ENCODE measurements around the gene THAP6. TPM values are rescaled to one million over a fixed set of nuclear protein-coding genes. Genes with fewer than 3 reads are reported as not detected.

Gene THAP6
- total and polyA plus RNA-seq, 5 donors from 2014 or later, result 15.7 to 29.1 (median 19.1) TPM

- peak; percentile 67 to 77 for ATAC-seq (ENCODE audit: low read depth in 2 of 2)
- H3K4me1 Mint-ChIP-seq, result peaks cover 0 to 5% (median 1%) of the 10 kb centered on the region in 4 donors
- no peak within 1 kb of the TSS for H3K4me3 Mint-ChIP-seq
- Histone ChIP-seq H3K36me3 (ENCODE audit: control insufficient read depth, insufficient read depth, low read length) (no peaks in the 10 kb centered on the region), H3K9me3 (ENCODE audit: control insufficient read depth in 2 of 2, low read length in 2 of 2) (no peaks in the 10 kb centered on the region), H3K4me1 (ENCODE audit: control insufficient read depth, insufficient read depth, low read length, poor library complexity, severe bottlenecking) (no peaks in the 10 kb centered on the region), H3K4me3 (ENCODE audit: low read depth, low read length) (no peak within 1 kb of the TSS), H3K27ac (ENCODE audit: insufficient read depth, low read length, poor library complexity, severe bottlenecking) (no peak within 1 kb of the TSS), H3K27me3 (ENCODE audit: control insufficient read depth, insufficient read depth, low read length) (peaks cover 5% of the 10 kb centered on the region)
- no peaks in the 10 kb centered on the region for H3K36me3 Mint-ChIP-seq
- peaks cover 44% of the 10 kb centered on the region for H3K27me3 Mint-ChIP-seq
- H3K9me3 Mint-ChIP-seq, result no peaks in the 10 kb centered on the region
- no peak within 1 kb of the TSS for H3K27ac Mint-ChIP-seq
- DNase-seq, result peak in 1 of 3 donors; percentile 29
These were observed 41.3 kb downstream of the THAP6 start, which contains the start of gene ODAPH for GRCh38 chr4:75555294-75556164. Gene ODAPH, plus strand, starts transcription at chr4:75556066. Its CDS starts 17 bp downstream, at chr4:75556083.

GRCh38 chr4:75557696-75558095 lies 43.4 kb downstream of the THAP6 start:
- Mint-ChIP-seq H3K27ac (no peak overlapping the region), H3K27me3 (peaks cover 44% of the 10 kb centered on the region), H3K4me3 (peak overlapping the region in 1 of 4 donors; percentile 65), H3K4me1 (peaks cover 0 to 5% (median 1%) of the 10 kb centered on the region in 4 donors), H3K9me3 (no peaks in the 10 kb centered on the region), H3K36me3 (no peaks in the 10 kb centered on the region)
- Histone ChIP-seq H3K36me3 (ENCODE audit: control insufficient read depth, insufficient read depth, low read length) (no peaks in the 10 kb centered on the region), H3K27me3 (ENCODE audit: control insufficient read depth, insufficient read depth, low read length) (peaks cover 7% of the 10 kb centered on the region), H3K4me3 (ENCODE audit: low read depth, low read length) (no peak overlapping the region), H3K9me3 (ENCODE audit: control insufficient read depth in 2 of 2, low read length in 2 of 2) (no peaks in the 10 kb centered on the region), H3K27ac (ENCODE audit: insufficient read depth, low read length, poor library complexity, severe bottlenecking) (no peak overlapping the region), H3K4me1 (ENCODE audit: control insufficient read depth, insufficient read depth, low read length, poor library complexity, severe bottlenecking) (no peaks in the 10 kb centered on the region)
- DNase-seq (no peak), ATAC-seq (ENCODE audit: low read depth in 2 of 2) (no peak)

- no peak overlapping the region for H3K27ac Mint-ChIP-seq
- no peaks in the 10 kb centered on the region for H3K4me1 Mint-ChIP-seq
- H3K9me3 Mint-ChIP-seq, result peaks cover 0 to 2% (median 0%) of the 10 kb centered on the region in 7 donors
- no peaks in the 10 kb centered on the region for H3K36me3 ChIP-seq (ENCODE audit: control insufficient read depth, insufficient read depth, low read length)
- H3K4me3 ChIP-seq (ENCODE audit: low read depth, low read length), result no peak overlapping the region
- no peak for DNase-seq
- no peak overlapping the region for H3K4me3 Mint-ChIP-seq
- H3K36me3 Mint-ChIP-seq, result no peaks in the 10 kb centered on the region
- no peaks in the 10 kb centered on the region for H3K4me1 ChIP-seq (ENCODE audit: control insufficient read depth, insufficient read depth, low read length, poor library complexity, severe bottlenecking)
- H3K27ac ChIP-seq (ENCODE audit: insufficient read depth, low read length, poor library complexity, severe bottlenecking), result no peak overlapping the region
- peaks cover 11% of the 10 kb centered on the region for H3K27me3 ChIP-seq (ENCODE audit: control insufficient read depth, insufficient read depth, low read length)
- no peak for ATAC-seq (ENCODE audit: low read depth in 2 of 2)
- peaks cover 45% of the 10 kb centered on the region for H3K27me3 Mint-ChIP-seq
- no peaks in the 10 kb centered on the region for H3K9me3 ChIP-seq (ENCODE audit: control insufficient read depth in 2 of 2, low read length in 2 of 2)
These were observed 47.5 kb downstream of the THAP6 start for GRCh38 chr4:75561789-75562188.

GRCh38 chr4:75564023-75564422 lies 49.8 kb downstream of the THAP6 start:
- no peaks in the 10 kb centered on the region for H3K4me1 ChIP-seq (ENCODE audit: control insufficient read depth, insufficient read depth, low read length, poor library complexity, severe bottlenecking)
- no peak overlapping the region for H3K27ac ChIP-seq (ENCODE audit: insufficient read depth, low read length, poor library complexity, severe bottlenecking)
- H3K27me3 Mint-ChIP-seq, result peaks cover 30% of the 10 kb centered on the region
- H3K36me3 ChIP-seq (ENCODE audit: control insufficient read depth, insufficient read depth, low read length), result no peaks in the 10 kb centered on the region
- H3K4me3 ChIP-seq (ENCODE audit: low read depth, low read length), result no peak overlapping the region
- DNase-seq (no peak), ATAC-seq (ENCODE audit: low read depth in 2 of 2) (no peak)
- peaks cover 8% of the 10 kb centered on the region for H3K27me3 ChIP-seq (ENCODE audit: control insufficient read depth, insufficient read depth, low read length)
- H3K9me3 Mint-ChIP-seq, result peaks cover 0 to 2% (median 0%) of the 10 kb centered on the region in 7 donors
- H3K4me1 Mint-ChIP-seq, result no peaks in the 10 kb centered on the region
- no peak overlapping the region for H3K4me3 Mint-ChIP-seq
- no peak overlapping the region for H3K27ac Mint-ChIP-seq
- no peaks in the 10 kb centered on the region for H3K9me3 ChIP-seq (ENCODE audit: control insufficient read depth in 2 of 2, low read length in 2 of 2)
- H3K36me3 Mint-ChIP-seq, result no peaks in the 10 kb centered on the region

GRCh38 chr4:75565481-75565880 lies 51.2 kb downstream of the THAP6 start:
- Histone ChIP-seq H3K27ac (ENCODE audit: insufficient read depth, low read length, poor library complexity, severe bottlenecking) (no peak overlapping the region), H3K4me3 (ENCODE audit: low read depth, low read length) (no peak overlapping the region), H3K4me1 (ENCODE audit: control insufficient read depth, insufficient read depth, low read length, poor library complexity, severe bottlenecking) (no peaks in the 10 kb centered on the region), H3K36me3 (ENCODE audit: control insufficient read depth, insufficient read depth, low read length) (no peaks in the 10 kb centered on the region), H3K27me3 (ENCODE audit: control insufficient read depth, insufficient read depth, low read length) (peaks cover 8% of the 10 kb centered on the region), H3K9me3 (ENCODE audit: control insufficient read depth in 2 of 2, low read length in 2 of 2) (no peaks in the 10 kb centered on the region)
- Mint-ChIP-seq H3K36me3 (no peaks in the 10 kb centered on the region), H3K4me3 (no peak overlapping the region), H3K27me3 (peaks cover 17% of the 10 kb centered on the region), H3K9me3 (peaks cover 0 to 2% (median 0%) of the 10 kb centered on the region in 7 donors), H3K4me1 (no peaks in the 10 kb centered on the region), H3K27ac (no peak overlapping the region)
- no peak for DNase-seq
- ATAC-seq (ENCODE audit: low read depth in 2 of 2), result no peak

GRCh38 chr4:75566911-75567310 lies 52.6 kb downstream of the THAP6 start:
- H3K4me1 ChIP-seq (ENCODE audit: control insufficient read depth, insufficient read depth, low read length, poor library complexity, severe bottlenecking), result no peaks in the 10 kb centered on the region
- peaks cover 8% of the 10 kb centered on the region for H3K27me3 ChIP-seq (ENCODE audit: control insufficient read depth, insufficient read depth, low read length)
- H3K27ac ChIP-seq (ENCODE audit: insufficient read depth, low read length, poor library complexity, severe bottlenecking), result no peak overlapping the region
- H3K9me3 ChIP-seq (ENCODE audit: control insufficient read depth in 2 of 2, low read length in 2 of 2), result no peaks in the 10 kb centered on the region
- ATAC-seq (ENCODE audit: low read depth in 2 of 2) (no peak), DNase-seq (no peak)
- no peak overlapping the region for H3K4me3 ChIP-seq (ENCODE audit: low read depth, low read length)
- H3K4me3 Mint-ChIP-seq, result no peak overlapping the region
- peaks cover 0 to 2% (median 0%) of the 10 kb centered on the region in 7 donors for H3K9me3 Mint-ChIP-seq
- H3K36me3 ChIP-seq (ENCODE audit: control insufficient read depth, insufficient read depth, low read length), result no peaks in the 10 kb centered on the region
- no peak overlapping the region for H3K27ac Mint-ChIP-seq
- no peaks in the 10 kb centered on the region for H3K36me3 Mint-ChIP-seq
- H3K27me3 Mint-ChIP-seq, result peaks cover 22% of the 10 kb centered on the region
- no peaks in the 10 kb centered on the region for H3K4me1 Mint-ChIP-seq

GRCh38 chr4:75567725-75568124 lies 53.5 kb downstream of the THAP6 start:
- H3K27me3 ChIP-seq (ENCODE audit: control insufficient read depth, insufficient read depth, low read length), result peaks cover 6% of the 10 kb centered on the region
- H3K27ac ChIP-seq (ENCODE audit: insufficient read depth, low read length, poor library complexity, severe bottlenecking), result no peak overlapping the region
- ATAC-seq (ENCODE audit: low read depth in 2 of 2), result no peak
- Mint-ChIP-seq H3K27me3 (peaks cover 22% of the 10 kb centered on the region), H3K27ac (peak overlapping the region in 1 of 3 donors; percentile 38), H3K4me3 (no peak overlapping the region), H3K4me1 (no peaks in the 10 kb centered on the region), H3K36me3 (no peaks in the 10 kb centered on the region), H3K9me3 (peaks cover 0 to 2% (median 0%) of the 10 kb centered on the region in 7 donors)
- no peak for DNase-seq
- no peaks in the 10 kb centered on the region for H3K9me3 ChIP-seq (ENCODE audit: control insufficient read depth in 2 of 2, low read length in 2 of 2)
- no peak overlapping the region for H3K4me3 ChIP-seq (ENCODE audit: low read depth, low read length)
- no peaks in the 10 kb centered on the region for H3K36me3 ChIP-seq (ENCODE audit: control insufficient read depth, insufficient read depth, low read length)
- H3K4me1 ChIP-seq (ENCODE audit: control insufficient read depth, insufficient read depth, low read length, poor library complexity, severe bottlenecking), result no peaks in the 10 kb centered on the region
